Naive thymus-derived CD8-positive, alpha-beta T cell (primary cell): ENCODE measurements around the gene DLK1. TPM values are rescaled to one million over a fixed set of nuclear protein-coding genes. Genes with fewer than 3 reads are reported as not detected.

Experiments used
- ATAC-seq, 2 donors: fragments of 150-1000 bp; cut with Tn5 transposase in 1 of 2; sonication (Bioruptor Pico), chemical (Tn5 transposase) in 1 of 2; 1 replicate in 1 of 2; 2 replicates in 1 of 2; pipeline ENCODE4 v1.10.0; 2021; ENCODE audit warnings: mild to moderate bottlenecking in 2 of 2, moderate library complexity in 2 of 2
- POLR2A ChIA-PET: fragments of 350-600 bp; sonication (Branson Sonifier 250); formaldehyde crosslinking; loops from one replicate; lab custom pipeline; 2021; ENCODE audit warnings: antibody characterized with exemption; lab: Charles Lee
- DNase-seq, 10 donors: peaks; one replicate each; pipeline versions ENCODE4 v3.0.0 to v3.0.0-alpha.2; 2020 to 2022
- H3K27ac Mint-ChIP-seq, 10 donors: one replicate each; pipeline ENCODE4 v1.8.0; 2020 to 2022; ENCODE audit warnings: mild to moderate bottlenecking in 10 of 10, mixed read lengths in 10 of 10, moderate library complexity in 4 of 10, inconsistent platforms in 1 of 10
- H3K27me3 Mint-ChIP-seq, 5 donors: one replicate each; pipeline ENCODE4 v1.8.0; 2021 to 2022; ENCODE audit warnings: mixed read lengths in 5 of 5
- H3K36me3 Mint-ChIP-seq, 3 donors: one replicate each; pipeline ENCODE4 v1.8.0; 2020 to 2022; ENCODE audit warnings: mixed read lengths in 3 of 3, mild to moderate bottlenecking in 2 of 3, inconsistent platforms in 1 of 3
- H3K4me1 Mint-ChIP-seq, 4 donors: one replicate each; pipeline ENCODE4 v1.8.0; 2021 to 2022; ENCODE audit warnings: mixed read lengths in 4 of 4
- H3K4me3 Mint-ChIP-seq, 10 donors: one replicate each; pipeline ENCODE4 v1.8.0; 2020 to 2022; ENCODE audit warnings: mild to moderate bottlenecking in 10 of 10, mixed read lengths in 10 of 10, moderate library complexity in 6 of 10, inconsistent platforms in 1 of 10
- H3K9me3 Mint-ChIP-seq, 9 donors: one replicate each; pipeline ENCODE4 v1.8.0; 2020 to 2022; ENCODE audit warnings: mixed read lengths in 9 of 9, mild to moderate bottlenecking in 3 of 9, inconsistent platforms in 1 of 9, moderate library complexity in 1 of 9
- polyA plus RNA-seq, 3 donors: library from polyadenylated mRNA; unstranded; fragments of 300-500 nt; fragmentation: Illumina TruSeq; gene quantifications; one replicate each; pipeline ENCODE4 v1.2.3, GENCODE V29; 2021
- total RNA-seq, 8 experiments: library from RNA in 2 of 8; stranded (reverse) in 2 of 8; gene quantifications; one replicate each; pipeline ENCODE4 v1.2.3 and lab custom pipeline; 2021 to 2026

Gene DLK1
- total and polyA plus RNA-seq, 5 experiments from 2014 or later, result not detected

- H3K9me3 Mint-ChIP-seq, result no peaks in the 10 kb centered on the region
- H3K27ac Mint-ChIP-seq, result no peak overlapping the region
- POLR2A ChIA-PET, result no interaction called here
- H3K27me3 Mint-ChIP-seq, result peaks cover 4 to 9% (median 7%) of the 10 kb centered on the region in 5 donors
- no peaks in the 10 kb centered on the region for H3K36me3 Mint-ChIP-seq
- DNase-seq (no peak), ATAC-seq (no peak)
- H3K4me3 Mint-ChIP-seq, result no peak overlapping the region
- H3K4me1 Mint-ChIP-seq, result no peaks in the 10 kb centered on the region
These were observed 37.9 kb downstream of the DLK1 start for GRCh38 chr14:100764471-100765115.

- no peaks in the 10 kb centered on the region for H3K4me1 Mint-ChIP-seq
- no peak for DNase-seq
These were observed 38.6 kb downstream of the DLK1 start for GRCh38 chr14:100765296-100765695.

DNA sequence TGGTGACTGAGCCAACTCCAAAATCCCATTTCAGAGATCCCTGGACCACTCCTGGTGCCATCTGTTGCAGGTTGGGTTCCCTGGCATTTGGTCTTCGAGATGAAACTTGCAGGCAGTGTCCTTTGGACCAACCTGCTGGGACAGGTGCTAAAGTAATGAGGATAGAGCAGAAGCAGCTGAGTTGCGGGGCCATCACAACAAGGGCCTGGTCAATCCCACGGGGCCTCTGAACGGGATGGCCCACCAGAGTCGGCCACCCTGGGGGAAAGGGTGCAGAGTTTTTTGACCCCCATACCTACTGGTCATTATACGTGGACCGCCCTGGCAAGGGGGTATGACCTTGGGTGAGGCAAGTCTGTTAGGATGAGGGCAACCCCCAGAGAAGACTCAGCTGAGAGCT, 39.3 kb downstream of the DLK1 start:
- Mint-ChIP-seq H3K4me1 (peaks cover 0 to 3% (median 0%) of the 10 kb centered on the region in 4 donors), H3K36me3 (no peaks in the 10 kb centered on the region), H3K9me3 (peaks cover 0 to 2% (median 0%) of the 10 kb centered on the region in 9 donors), H3K27ac (no peak overlapping the region), H3K27me3 (peaks cover 7 to 18% (median 11%) of the 10 kb centered on the region in 5 donors), H3K4me3 (no peak overlapping the region)
- DNase-seq, result no peak
- POLR2A ChIA-PET, result no interaction called here
- ATAC-seq, result no peak

More at GRCh38 chr14:100765296-100765695, 38.6 kb downstream of the DLK1 start:
- POLR2A ChIA-PET, result no interaction called here
- ATAC-seq, result no peak
- no peaks in the 10 kb centered on the region for H3K36me3 Mint-ChIP-seq
- no peak overlapping the region for H3K27ac Mint-ChIP-seq
- peaks cover 4 to 11% (median 8%) of the 10 kb centered on the region in 5 donors for H3K27me3 Mint-ChIP-seq
- H3K9me3 Mint-ChIP-seq, result no peaks in the 10 kb centered on the region
- no peak overlapping the region for H3K4me3 Mint-ChIP-seq

DNA sequence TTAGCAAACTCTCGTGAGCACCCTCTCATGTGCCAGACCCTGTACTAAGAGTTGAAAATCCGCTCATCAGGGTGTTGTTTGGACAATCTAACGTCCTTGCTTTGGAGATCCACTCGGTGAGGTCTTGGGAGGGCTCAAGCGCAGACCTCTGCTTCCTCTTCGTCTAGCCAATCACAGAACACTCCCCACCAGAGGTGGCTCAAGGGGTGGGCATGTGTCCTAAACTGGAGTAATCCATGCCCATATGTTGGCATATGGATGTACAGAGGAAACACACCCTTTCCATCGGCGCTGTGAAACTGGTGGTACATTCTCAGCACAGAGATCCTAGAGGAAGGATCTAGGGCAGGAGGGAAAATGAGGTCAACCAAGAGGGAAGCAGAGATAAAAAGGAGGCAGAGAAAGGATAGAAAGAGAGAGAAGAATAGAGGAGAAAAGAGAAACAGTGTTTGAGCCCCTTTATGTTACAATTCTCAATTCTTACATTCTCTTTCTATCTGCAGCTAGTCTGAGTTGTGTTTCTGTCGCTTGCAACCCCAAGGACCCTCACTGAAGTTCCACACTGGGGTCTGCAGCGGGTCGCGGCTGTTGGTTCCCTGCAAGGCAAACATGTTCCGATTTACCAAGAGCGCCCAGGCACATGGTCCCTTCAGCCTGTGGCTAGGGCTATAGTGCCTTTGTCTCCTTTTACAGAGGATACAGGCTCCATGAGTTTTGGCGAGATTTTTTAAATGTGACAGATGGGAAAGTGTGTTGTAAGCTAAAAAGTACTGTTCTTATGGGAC, 40.5 kb downstream of the DLK1 start:
- peaks cover 8 to 20% (median 11%) of the 10 kb centered on the region in 5 donors for H3K27me3 Mint-ChIP-seq
- no peak overlapping the region for H3K27ac Mint-ChIP-seq
- no peak overlapping the region for H3K4me3 Mint-ChIP-seq
- peaks cover 0 to 3% (median 0%) of the 10 kb centered on the region in 4 donors for H3K4me1 Mint-ChIP-seq
- DNase-seq, result no peak
- peaks cover 0 to 2% (median 0%) of the 10 kb centered on the region in 9 donors for H3K9me3 Mint-ChIP-seq
- no peak for ATAC-seq
- no peaks in the 10 kb centered on the region for H3K36me3 Mint-ChIP-seq
- POLR2A ChIA-PET, result no interaction called here

- no peak for DNase-seq
- Mint-ChIP-seq H3K27ac (no peak overlapping the region), H3K9me3 (peaks cover 0 to 2% (median 0%) of the 10 kb centered on the region in 9 donors), H3K36me3 (no peaks in the 10 kb centered on the region), H3K4me1 (peaks cover 0 to 3% (median 0%) of the 10 kb centered on the region in 4 donors), H3K4me3 (no peak overlapping the region), H3K27me3 (peaks cover 8 to 25% (median 11%) of the 10 kb centered on the region in 5 donors)
- POLR2A ChIA-PET, result no interaction called here
- ATAC-seq, result no peak
These were observed 41.3 kb downstream of the DLK1 start for GRCh38 chr14:100767788-100768536.

- POLR2A ChIA-PET, result no interaction called here
- peak overlapping the region in 1 of 10 donors; percentile 14 for H3K27ac Mint-ChIP-seq
- ATAC-seq (no peak), DNase-seq (no peak)
- H3K4me3 Mint-ChIP-seq, result no peak overlapping the region
- H3K36me3 Mint-ChIP-seq, result no peaks in the 10 kb centered on the region
- H3K9me3 Mint-ChIP-seq, result peaks cover 0 to 4% (median 0%) of the 10 kb centered on the region in 9 donors
- H3K27me3 Mint-ChIP-seq, result peaks cover 5 to 25% (median 13%) of the 10 kb centered on the region in 5 donors
- H3K4me1 Mint-ChIP-seq, result peaks cover 0 to 3% (median 0%) of the 10 kb centered on the region in 4 donors
These were observed 42.6 kb downstream of the DLK1 start for GRCh38 chr14:100769035-100769939.

DNA sequence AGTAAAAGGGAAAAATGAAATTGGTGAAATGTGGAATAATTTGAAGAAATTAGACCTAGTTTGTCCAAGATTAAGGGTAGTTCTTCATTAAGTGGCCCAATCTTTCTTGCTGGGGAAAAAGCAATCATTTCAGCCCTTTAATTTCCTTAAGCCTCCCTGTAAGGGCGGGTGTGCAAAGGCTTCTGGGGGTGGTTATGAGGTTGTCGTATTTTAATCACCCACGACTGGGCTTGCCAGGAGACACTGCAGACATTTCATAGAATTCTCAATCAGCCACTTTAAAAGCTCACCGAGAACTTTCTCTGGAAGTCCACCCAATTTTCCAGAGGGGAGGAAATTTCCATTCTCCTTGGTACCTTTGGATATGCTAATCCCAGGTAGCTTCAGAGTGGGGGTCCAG, 43.4 kb downstream of the DLK1 start:
- ATAC-seq (no peak), DNase-seq (no peak)
- H3K4me3 Mint-ChIP-seq, result no peak overlapping the region
- H3K36me3 Mint-ChIP-seq, result no peaks in the 10 kb centered on the region
- H3K27me3 Mint-ChIP-seq, result peaks cover 5 to 24% (median 11%) of the 10 kb centered on the region in 5 donors
- no peak overlapping the region for H3K27ac Mint-ChIP-seq
- H3K9me3 Mint-ChIP-seq, result peaks cover 0 to 4% (median 0%) of the 10 kb centered on the region in 9 donors
- POLR2A ChIA-PET, result no interaction called here
- H3K4me1 Mint-ChIP-seq, result peaks cover 0 to 3% (median 0%) of the 10 kb centered on the region in 4 donors

DNA sequence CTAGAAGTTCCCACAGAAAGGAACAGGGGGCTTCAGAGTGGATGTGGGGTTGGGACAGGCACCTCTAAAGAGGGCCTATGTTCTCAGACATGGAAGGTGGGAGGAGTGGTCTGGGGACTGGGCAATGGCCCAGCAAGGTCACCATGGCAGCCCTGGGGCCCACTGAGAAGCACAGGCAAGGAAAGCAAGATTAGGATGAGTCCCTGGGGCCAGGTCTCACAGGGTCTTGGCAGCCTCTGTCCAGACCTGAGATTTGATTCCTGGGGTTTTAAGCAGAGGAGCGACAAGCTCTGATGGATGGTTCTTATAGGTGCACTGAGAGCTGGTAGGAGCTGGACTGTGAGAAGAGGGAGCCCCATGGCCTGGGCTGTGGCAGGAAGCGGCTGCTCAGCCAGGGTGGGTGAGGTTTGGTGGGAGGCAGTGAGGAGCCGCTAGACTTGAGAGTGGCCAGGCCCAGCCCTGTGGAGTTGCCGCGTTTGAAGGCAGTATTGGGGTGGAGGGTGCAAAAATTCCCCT, 44.0 kb downstream of the DLK1 start:
- no peak overlapping the region for H3K4me3 Mint-ChIP-seq
- DNase-seq, result no peak
- H3K27ac Mint-ChIP-seq, result peak overlapping the region in 1 of 10 donors; percentile 63
- peaks cover 0 to 4% (median 0%) of the 10 kb centered on the region in 9 donors for H3K9me3 Mint-ChIP-seq
- POLR2A ChIA-PET, result no interaction called here
- H3K36me3 Mint-ChIP-seq, result no peaks in the 10 kb centered on the region
- no peak for ATAC-seq
- H3K27me3 Mint-ChIP-seq, result peaks cover 5 to 18% (median 8%) of the 10 kb centered on the region in 5 donors
- H3K4me1 Mint-ChIP-seq, result peaks cover 0 to 3% (median 0%) of the 10 kb centered on the region in 4 donors

- ATAC-seq, result no peak
- H3K36me3 Mint-ChIP-seq, result no peaks in the 10 kb centered on the region
- no peak for DNase-seq
- POLR2A ChIA-PET, result no interaction called here
- H3K4me1 Mint-ChIP-seq, result peaks cover 0 to 3% (median 0%) of the 10 kb centered on the region in 4 donors
- H3K9me3 Mint-ChIP-seq, result peaks cover 0 to 4% (median 0%) of the 10 kb centered on the region in 9 donors
- H3K27me3 Mint-ChIP-seq, result peaks cover 5 to 18% (median 7%) of the 10 kb centered on the region in 5 donors
- H3K4me3 Mint-ChIP-seq, result no peak overlapping the region
- H3K27ac Mint-ChIP-seq, result peak overlapping the region in 1 of 10 donors; percentile 61
These were observed 44.6 kb downstream of the DLK1 start for GRCh38 chr14:100771121-100771800.

DNA sequence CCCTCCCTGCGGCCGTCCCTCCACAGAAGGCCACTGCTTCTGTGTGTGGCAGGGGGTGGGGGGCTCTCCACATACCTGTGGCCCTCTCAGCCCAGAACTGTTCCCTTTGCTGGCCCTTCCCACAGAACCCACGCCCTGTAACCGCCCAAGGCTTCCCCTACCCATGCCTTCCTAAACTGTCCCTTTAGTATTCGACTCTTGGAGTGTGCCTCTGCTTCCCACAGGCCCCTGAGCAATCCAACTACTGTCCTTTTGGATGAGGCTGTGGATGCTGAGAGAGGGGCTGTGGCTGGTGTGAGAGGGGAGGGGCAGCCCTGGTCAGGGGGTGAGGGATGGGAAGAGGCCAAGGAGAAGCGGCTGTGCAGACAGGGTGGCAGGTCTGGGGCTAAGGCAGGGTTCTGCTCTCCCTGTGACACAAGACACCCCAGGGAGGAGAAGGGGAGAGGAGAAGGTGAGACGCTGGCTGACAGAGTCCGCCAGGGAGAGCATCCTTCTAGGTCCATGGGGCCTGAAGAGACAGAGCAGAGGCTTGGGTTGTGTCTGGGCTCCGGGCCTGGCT, 46.0 kb downstream of the DLK1 start:
- H3K27ac Mint-ChIP-seq, result no peak overlapping the region
- no peak for ATAC-seq
- H3K9me3 Mint-ChIP-seq, result peaks cover 0 to 4% (median 0%) of the 10 kb centered on the region in 9 donors
- no peaks in the 10 kb centered on the region for H3K36me3 Mint-ChIP-seq
- POLR2A ChIA-PET, result no interaction called here
- no peak overlapping the region for H3K4me3 Mint-ChIP-seq
- DNase-seq, result no peak
- peaks cover 0 to 5% (median 0%) of the 10 kb centered on the region in 4 donors for H3K4me1 Mint-ChIP-seq
- H3K27me3 Mint-ChIP-seq, result peaks cover 2 to 18% (median 6%) of the 10 kb centered on the region in 5 donors
